Measurements from ENCODE around the gene UCN2.

UCN2 gene

DNA sequence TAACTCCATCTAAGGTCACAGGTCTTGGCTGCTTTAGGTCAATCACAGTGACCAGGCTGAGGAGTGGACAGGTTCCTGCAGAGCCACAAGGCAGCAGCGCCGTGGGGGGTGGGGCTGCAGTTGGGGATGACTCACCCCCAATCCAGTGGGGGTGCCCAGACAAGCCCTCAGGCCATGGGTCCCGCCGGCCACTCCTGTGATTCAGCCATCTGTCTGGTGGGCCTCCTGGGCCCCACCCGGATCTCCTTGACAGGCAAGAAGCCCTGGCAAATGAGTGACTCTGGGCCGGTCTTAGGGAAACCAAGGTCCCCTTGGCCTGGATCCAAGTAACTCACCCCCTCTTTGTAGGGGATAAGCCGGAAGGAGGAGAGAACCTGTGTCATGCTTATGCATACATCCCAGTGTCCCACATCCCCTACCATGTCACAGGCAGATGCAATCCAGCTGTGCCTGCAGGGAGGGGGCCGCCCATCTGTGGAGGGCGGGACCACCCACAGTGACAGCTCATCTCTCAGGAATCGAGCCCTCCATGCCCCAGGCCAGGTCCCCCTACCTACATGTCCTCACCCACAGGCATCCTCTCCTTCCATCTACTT is 32.0 kb upstream of the UCN2 start:
- TF ChIP-seq CTCF (conservative IDR thresholded peaks at IDR 0.05) = no peak
- no peak overlapping the region for H3K27ac ChIP-seq

DNA sequence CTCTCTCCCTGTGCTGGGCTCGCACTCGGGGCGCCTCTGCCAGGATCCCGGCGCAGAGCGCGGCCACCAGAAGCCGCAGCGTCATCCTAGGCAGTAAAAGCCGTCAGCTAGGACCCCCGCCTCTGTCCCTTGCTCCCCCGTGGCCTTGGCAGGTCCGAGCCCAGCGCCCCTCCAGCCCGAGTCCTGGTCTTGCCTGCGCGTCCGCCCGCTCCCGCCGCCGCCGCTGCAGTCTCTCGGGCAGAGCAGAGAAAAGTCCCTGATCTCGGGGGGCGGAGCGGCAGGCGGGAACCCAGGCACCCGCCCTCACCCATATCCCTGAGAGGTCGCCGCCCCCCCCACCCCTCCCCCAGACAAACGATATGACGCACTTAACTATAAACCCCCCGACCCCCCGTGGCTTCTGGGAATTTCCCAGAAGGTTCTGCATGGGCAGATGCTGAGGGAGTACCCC is 31.5 kb upstream of the UCN2 start, which contains the start of gene COL7A1:
Gene COL7A1 (minus strand): TSS at position 255 of the 451 bp plus-strand sequence. CDS start 170 bp downstream, at position 85.
- no peak within 1 kb of the TSS for H3K27ac ChIP-seq
- no peak for TF ChIP-seq CTCF (conservative IDR thresholded peaks at IDR 0.05)

- no peak for TF ChIP-seq CTCF (conservative IDR thresholded peaks at IDR 0.05)
- no peak overlapping the region for H3K27ac ChIP-seq
Measured at GRCh38 chr3:48594417-48595049, 31.0 kb upstream of the UCN2 start.

DNA sequence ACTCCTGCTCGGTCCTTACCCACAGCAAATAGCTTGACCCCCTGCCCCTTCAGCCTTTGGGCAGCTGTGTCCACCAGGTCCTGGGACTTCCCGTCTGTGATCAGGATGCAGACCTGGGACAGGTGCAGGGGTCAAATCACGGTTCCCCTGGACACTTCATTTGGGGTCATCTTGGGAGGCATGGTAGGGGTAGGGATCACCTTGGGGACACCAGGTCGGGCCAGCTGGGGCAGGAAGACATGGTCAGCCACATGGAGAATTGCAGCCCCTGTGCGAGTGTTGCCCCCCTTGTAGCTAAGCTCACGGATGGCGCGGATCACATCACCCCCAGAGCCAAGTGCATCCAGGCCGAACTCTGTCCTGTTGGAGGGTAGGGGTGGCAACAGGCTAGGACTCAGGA is 29.8 kb upstream of the UCN2 start:
- no peak for TF ChIP-seq CTCF (conservative IDR thresholded peaks at IDR 0.05)
- no peak overlapping the region for H3K27ac ChIP-seq

DNA sequence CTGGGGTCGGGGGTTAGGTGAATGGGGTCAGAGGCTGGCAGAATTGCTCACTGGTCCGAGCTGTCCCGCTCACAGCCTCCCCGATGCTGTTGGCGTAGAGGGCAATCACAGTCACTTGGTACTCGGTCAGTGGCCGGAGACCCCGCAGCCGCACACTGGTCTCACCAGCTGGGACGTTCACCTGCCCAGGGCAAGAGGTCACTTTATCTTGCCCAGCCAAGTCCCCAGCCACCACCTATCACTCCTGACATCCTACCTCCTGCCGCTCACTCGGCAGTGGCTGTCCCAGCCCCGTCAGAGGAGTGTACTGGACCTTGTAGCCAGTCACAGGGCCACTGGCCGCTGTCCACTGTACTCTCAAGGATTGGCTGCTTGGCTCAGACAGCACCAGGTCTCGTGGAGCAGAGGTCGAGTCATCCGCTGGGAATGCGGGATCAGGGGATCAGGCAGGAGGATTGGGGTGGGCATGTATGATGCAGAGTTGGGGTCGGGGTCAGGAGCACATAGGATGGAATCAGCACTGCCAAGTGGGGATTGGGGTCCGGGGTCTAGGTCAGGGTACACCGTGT is 29.0 kb upstream of the UCN2 start:
- no peak for TF ChIP-seq CTCF (conservative IDR thresholded peaks at IDR 0.05)
- no peak overlapping the region for H3K27ac ChIP-seq

GRCh38 chr3:48591886-48592518 is 28.4 kb upstream of the UCN2 start:
- no peak overlapping the region for H3K27ac ChIP-seq

More at GRCh38 chr3:48591886-48592518, 28.4 kb upstream of the UCN2 start:
- no peak for TF ChIP-seq CTCF (conservative IDR thresholded peaks at IDR 0.05)

All from VCaP (cell line).